Osteocyte (in vitro differentiated cells): ENCODE data around the gene TMEM237. TPM values are rescaled to one million over a fixed set of nuclear protein-coding genes. Genes with fewer than 3 reads are reported as not detected.

Experiments
- DNase-seq: peaks from one replicate; pipeline ENCODE4 v3.0.0; 2021; ENCODE audit warnings: mixed read lengths; ENCODE audit not compliant: unreplicated experiment; ENCODE audit errors: extremely low spot score
- H3K27ac Mint-ChIP-seq: one replicate; pipeline ENCODE4 v1.8.0; 2021; ENCODE audit warnings: mild to moderate bottlenecking, mixed read lengths; ENCODE audit not compliant: unreplicated experiment
- H3K27me3 Mint-ChIP-seq: one replicate; pipeline ENCODE4 v1.8.0; 2021; ENCODE audit warnings: mixed read lengths; ENCODE audit not compliant: unreplicated experiment
- H3K36me3 Mint-ChIP-seq: one replicate; pipeline ENCODE4 v1.8.0; 2021; ENCODE audit warnings: mixed read lengths; ENCODE audit not compliant: unreplicated experiment
- H3K4me1 Mint-ChIP-seq: one replicate; pipeline ENCODE4 v1.8.0; 2021; ENCODE audit warnings: mixed read lengths; ENCODE audit not compliant: unreplicated experiment
- H3K4me3 Mint-ChIP-seq: one replicate; pipeline ENCODE4 v1.8.0; 2021; ENCODE audit warnings: mild to moderate bottlenecking, moderate library complexity, mixed read lengths; ENCODE audit not compliant: unreplicated experiment
- H3K9me3 Mint-ChIP-seq: one replicate; pipeline ENCODE4 v1.8.0; 2021; ENCODE audit warnings: mixed read lengths; ENCODE audit not compliant: unreplicated experiment
- CTCF ChIP-seq: fragments of 200-600 bp; sonication (generic); IDR thresholded peaks from 2 replicates; pipeline ENCODE4 v1.5.0; 2021; ENCODE audit warnings: antibody characterized with exemption, mild to moderate bottlenecking, moderate library complexity
- long read RNA-seq: library from polyadenylated mRNA; unstranded; transcript quantifications from one replicate; pipeline ENCODE4 v2.0.0, GENCODE V29; 2021
- total RNA-seq: library from RNA; stranded (reverse); gene quantifications from 2 replicates; pipeline ENCODE4 v1.2.1, GENCODE V29; 2021

The TMEM237 gene
- 37.9 and 38.6 TPM in 2 replicates for total RNA-seq
- long read RNA-seq, transcript TMEM237-213 (12 exons, 1,824 nt) = major isoform, 55 of 76 reads
- long read RNA-seq, partial matches to known transcripts = 6 of 76 reads
- long read RNA-seq, other reads (novel, unspliced or antisense) = 15 of 76 reads

DNA sequence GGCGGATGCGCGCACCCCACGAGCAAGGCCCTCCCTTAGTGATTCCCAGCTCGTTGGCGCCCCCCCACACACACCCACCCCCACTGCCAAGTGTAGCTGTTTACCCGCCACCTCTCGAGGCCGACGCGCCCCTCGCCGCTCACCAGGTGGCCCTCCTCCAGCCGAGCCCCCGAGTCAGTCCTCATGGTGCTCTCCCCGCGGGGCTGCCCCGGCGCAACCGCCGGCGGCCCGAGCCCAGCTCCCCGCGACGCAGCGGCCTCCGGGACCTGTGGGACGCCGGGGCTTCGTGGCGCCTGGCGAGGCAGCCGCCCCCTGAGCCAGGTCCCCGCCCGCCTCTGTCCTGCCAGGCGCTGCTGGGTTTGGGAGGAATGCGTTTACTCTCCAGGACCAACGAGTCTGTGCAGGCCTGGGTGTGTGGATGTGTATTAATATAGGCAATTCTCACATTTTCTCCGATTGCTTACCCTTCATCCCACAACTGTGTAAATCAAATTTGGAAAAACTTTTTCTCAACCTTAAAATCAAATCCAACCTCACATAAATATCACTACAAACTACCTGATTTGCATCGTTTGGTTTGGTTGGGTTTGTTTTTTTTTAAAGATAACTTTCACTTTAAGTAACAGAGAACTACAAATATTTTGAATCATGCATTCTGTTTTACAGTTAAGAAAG lies at the start of gene TMEM237:
TSS of gene TMEM237 (minus strand) at position 288 of the 675 bp plus-strand sequence. CDS start at position 185, 103 bp downstream.
- no peaks in the 10 kb centered on the region for H3K27me3 Mint-ChIP-seq
- H3K9me3 Mint-ChIP-seq = no peaks in the 10 kb centered on the region
- peak; percentile 85 for DNase-seq
- H3K4me1 Mint-ChIP-seq = peaks cover 19% of the 10 kb centered on the region
- TF ChIP-seq CTCF = no peak
- peak within 1 kb of the TSS; percentile 92 for H3K4me3 Mint-ChIP-seq
- peaks cover 3% of the 10 kb centered on the region for H3K36me3 Mint-ChIP-seq
- H3K27ac Mint-ChIP-seq = peak within 1 kb of the TSS; percentile 99

GRCh38 chr2:201685156-201685555 lies 41.9 kb upstream of the TMEM237 start:
- H3K27ac Mint-ChIP-seq = no peak overlapping the region
- no peaks in the 10 kb centered on the region for H3K27me3 Mint-ChIP-seq
- no peaks in the 10 kb centered on the region for H3K4me1 Mint-ChIP-seq
- H3K9me3 Mint-ChIP-seq = no peaks in the 10 kb centered on the region
- no peak for DNase-seq
- H3K4me3 Mint-ChIP-seq = no peak overlapping the region
- TF ChIP-seq CTCF = no peak
- peaks cover 4% of the 10 kb centered on the region for H3K36me3 Mint-ChIP-seq

- H3K4me3 Mint-ChIP-seq = no peak overlapping the region
- H3K9me3 Mint-ChIP-seq = no peaks in the 10 kb centered on the region
- no peaks in the 10 kb centered on the region for H3K4me1 Mint-ChIP-seq
- peak; percentile 32 for TF ChIP-seq CTCF
- no peaks in the 10 kb centered on the region for H3K27me3 Mint-ChIP-seq
- DNase-seq = no peak
- H3K27ac Mint-ChIP-seq = no peak overlapping the region
- H3K36me3 Mint-ChIP-seq = peaks cover 6% of the 10 kb centered on the region
These were observed 37.4 kb upstream of the TMEM237 start for GRCh38 chr2:201680743-201681142.

DNA sequence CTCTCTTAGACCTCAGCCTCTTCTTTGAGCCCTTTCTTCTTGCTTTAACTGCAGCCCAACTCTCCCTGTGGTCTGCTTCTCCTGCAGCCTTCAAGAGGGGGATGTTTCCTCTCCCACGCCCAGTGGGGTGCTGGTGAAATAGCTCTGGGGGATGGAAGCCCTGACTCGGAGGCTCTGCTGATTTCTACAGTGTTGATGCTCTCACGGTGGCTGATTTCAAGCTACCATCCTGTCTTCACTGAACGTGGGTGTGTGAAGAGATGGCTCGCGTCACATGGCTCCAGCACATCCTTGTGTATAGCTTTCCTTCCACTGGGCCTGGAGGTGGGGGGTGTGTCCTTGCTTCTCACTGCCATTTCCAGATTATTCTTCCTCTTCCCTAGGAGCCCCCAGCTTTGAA lies 35.1 kb upstream of the TMEM237 start:
- H3K27ac Mint-ChIP-seq = no peak overlapping the region
- no peak for TF ChIP-seq CTCF
- H3K9me3 Mint-ChIP-seq = no peaks in the 10 kb centered on the region
- H3K4me3 Mint-ChIP-seq = no peak overlapping the region
- H3K4me1 Mint-ChIP-seq = peaks cover 11% of the 10 kb centered on the region
- no peak for DNase-seq
- no peaks in the 10 kb centered on the region for H3K27me3 Mint-ChIP-seq
- peaks cover 6% of the 10 kb centered on the region for H3K36me3 Mint-ChIP-seq

DNA sequence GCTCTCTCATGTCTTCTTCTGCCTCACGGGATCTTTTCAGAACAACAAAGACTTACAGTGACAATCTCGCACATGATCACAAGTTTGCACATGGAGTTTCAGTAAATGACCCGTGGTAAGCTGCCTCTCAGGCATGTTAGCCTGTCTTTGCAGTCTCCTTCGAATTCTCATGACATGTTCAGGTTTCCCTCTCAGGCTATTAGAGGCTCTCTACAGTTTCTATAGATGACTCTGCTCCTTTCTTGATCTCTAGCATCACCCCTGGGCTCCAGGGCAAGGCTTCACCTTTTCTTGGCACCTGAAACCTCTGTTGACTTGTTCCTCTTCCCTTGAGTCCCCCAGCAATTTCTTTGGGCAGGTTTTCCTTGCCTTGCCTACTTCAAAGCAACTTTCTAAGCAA lies 32.2 kb upstream of the TMEM237 start:
- no peak overlapping the region for H3K27ac Mint-ChIP-seq
- H3K4me3 Mint-ChIP-seq = no peak overlapping the region
- DNase-seq = no peak
- peaks cover 32% of the 10 kb centered on the region for H3K4me1 Mint-ChIP-seq
- no peak for TF ChIP-seq CTCF
- no peaks in the 10 kb centered on the region for H3K27me3 Mint-ChIP-seq
- no peaks in the 10 kb centered on the region for H3K9me3 Mint-ChIP-seq
- H3K36me3 Mint-ChIP-seq = peaks cover 4% of the 10 kb centered on the region
